AG08396 (cell line): ENCODE measurements around the gene MRPL54.

Source experiments
- DNase-seq: peaks from one replicate; pipeline ENCODE4 v3.0.0; 2012; ENCODE audit warnings: low spot score, mixed read lengths

MRPL54 gene

GRCh38 chr19:3785938-3786824 lies 23.7 kb downstream of the MRPL54 start, which contains the start of gene MATK:
Gene MATK, minus strand, starts transcription at chr19:3786381. Its CDS starts 1,246 bp downstream, at chr19:3785135.
- no peak for DNase-seq

GRCh38 chr19:3788996-3789778 lies 26.7 kb downstream of the MRPL54 start:
- no peak for DNase-seq

- no peak for DNase-seq
Observed at GRCh38 chr19:3790209-3790734, 27.8 kb downstream of the MRPL54 start.

GRCh38 chr19:3790941-3791340 lies 28.5 kb downstream of the MRPL54 start:
- DNase-seq: no peak

GRCh38 chr19:3792114-3792513 lies 29.6 kb downstream of the MRPL54 start:
- DNase-seq: no peak

GRCh38 chr19:3793799-3794198 lies 31.3 kb downstream of the MRPL54 start:
- DNase-seq: no peak

- DNase-seq: no peak
Observed at GRCh38 chr19:3796358-3796757, 33.9 kb downstream of the MRPL54 start.

GRCh38 chr19:3798137-3798536 lies 35.7 kb downstream of the MRPL54 start:
- DNase-seq: no peak

- no peak for DNase-seq
Observed at GRCh38 chr19:3800996-3801395, 38.5 kb downstream of the MRPL54 start.

GRCh38 chr19:3801412-3802096 lies 39.1 kb downstream of the MRPL54 start:
- DNase-seq: no peak

- no peak for DNase-seq
Observed at GRCh38 chr19:3803114-3803888, 40.8 kb downstream of the MRPL54 start.

- no peak for DNase-seq
Observed at GRCh38 chr19:3803986-3804385, 41.5 kb downstream of the MRPL54 start.

GRCh38 chr19:3804429-3804828 lies 41.9 kb downstream of the MRPL54 start:
- no peak for DNase-seq

- no peak for DNase-seq
Observed at GRCh38 chr19:3805859-3806258, 43.4 kb downstream of the MRPL54 start.

GRCh38 chr19:3807131-3807480 lies 44.6 kb downstream of the MRPL54 start:
- no peak for DNase-seq

- no peak for DNase-seq
Observed at GRCh38 chr19:3807574-3808354, 45.3 kb downstream of the MRPL54 start.

GRCh38 chr19:3808420-3809143 lies 46.1 kb downstream of the MRPL54 start:
- DNase-seq: no peak

- DNase-seq: no peak
Observed at GRCh38 chr19:3809881-3810707, 47.6 kb downstream of the MRPL54 start.

- no peak for DNase-seq
Observed at GRCh38 chr19:3810708-3811355, 48.4 kb downstream of the MRPL54 start.
